IMR-90 (cell line): Measurements from ENCODE around the gene TSGA10IP. TPM values are rescaled to one million over a fixed set of nuclear protein-coding genes. Genes with fewer than 3 reads are reported as not detected.

Experiments
- ATAC-seq: fragments of 200-7000 bp; cut with Tn5 transposase; 2 replicates; pipeline ENCODE4 v1.9.1; 2020; ENCODE audit warnings: low read depth, mild to moderate bottlenecking, moderate library complexity
- BruUV-seq: library from RNA; stranded (reverse); fragments of 400-500 nt; replicated peaks from 2 replicates; lab custom pipeline; 2021; lab: Mats Ljungman, UMichigan
- CTCF ChIA-PET: fragments of 300-600 bp; formaldehyde crosslinking; extraction: SDS; loops from one replicate; lab custom pipeline; 2021; ENCODE audit warnings: antibody characterized with exemption; lab: Yijun Ruan, JAX
- POLR2A ChIA-PET: fragments of 300-600 bp; sonication (Branson Sonifier 250); formaldehyde crosslinking; loops from one replicate; lab custom pipeline; 2022; ENCODE audit warnings: antibody characterized with exemption; ENCODE audit not compliant: unreplicated experiment; lab: Charles Lee
- DNase-seq: peaks from one replicate; pipeline ENCODE4 v3.0.0; 2013
- H2AFZ ChIP-seq: replicated peaks from 2 replicates; pipeline ENCODE3; 2013; ENCODE audit warnings: low read length, mild to moderate bottlenecking; ENCODE audit not compliant: poor library complexity
- H2AK5ac ChIP-seq: 2 replicates; pipeline ENCODE4 v1.6.1; 2013; ENCODE audit warnings: low read depth, low read length, inconsistent platforms
- H2AK9ac ChIP-seq: replicated peaks from 2 replicates; pipeline ENCODE3; 2013; ENCODE audit warnings: mild to moderate bottlenecking, low read depth, low read length, moderate library complexity; ENCODE audit not compliant: poor library complexity
- H2BK120ac ChIP-seq: 2 replicates; pipeline ENCODE4 v1.6.1; 2013; ENCODE audit warnings: low read depth, low read length, inconsistent platforms
- H2BK15ac ChIP-seq: 3 replicates; pipeline ENCODE4 v1.6.1; 2013; ENCODE audit warnings: low read depth, low read length, inconsistent platforms
- H2BK20ac ChIP-seq: 2 replicates; pipeline ENCODE4 v1.6.1; 2013; ENCODE audit warnings: low read depth, mild to moderate bottlenecking, inconsistent platforms, low read length, moderate library complexity
- H2BK5ac ChIP-seq: 2 replicates; pipeline ENCODE4 v1.6.1; 2013; ENCODE audit warnings: mild to moderate bottlenecking, low read depth, low read length, inconsistent platforms; ENCODE audit not compliant: poor library complexity, severe bottlenecking
- H3K14ac ChIP-seq: replicated peaks from 2 replicates; pipeline ENCODE4 v1.6.1; 2013; ENCODE audit warnings: low read depth, low read length, inconsistent platforms
- H3K18ac ChIP-seq: 2 replicates; pipeline ENCODE4 v1.6.1; 2013; ENCODE audit warnings: low read depth, low read length, control low read depth
- H3K23ac ChIP-seq: 2 replicates; pipeline ENCODE4 v1.6.1; 2013; ENCODE audit warnings: low read depth, low read length, inconsistent platforms
- H3K27ac ChIP-seq: 2 replicates; pipeline ENCODE4 v1.5.1; 2013; ENCODE audit warnings: mild to moderate bottlenecking, control low read depth, low read length; ENCODE audit not compliant: insufficient read depth
- H3K27me3 ChIP-seq: 2 replicates; pipeline ENCODE4 v1.6.1; 2013; ENCODE audit warnings: low read length; ENCODE audit not compliant: control insufficient read depth, insufficient read depth
- H3K36me3 ChIP-seq: 2 replicates; pipeline ENCODE4 v1.6.1; 2013; ENCODE audit warnings: low read length, mixed read lengths; ENCODE audit not compliant: control insufficient read depth, insufficient read depth
- H3K4ac ChIP-seq: 2 replicates; pipeline ENCODE4 v1.6.1; 2013; ENCODE audit warnings: low read depth, low read length, inconsistent platforms
- H3K4me1 ChIP-seq: 2 replicates; pipeline ENCODE4 v1.6.1; 2013; ENCODE audit warnings: low read length, mixed read lengths; ENCODE audit not compliant: control insufficient read depth, insufficient read depth
- H3K4me2 ChIP-seq: 2 replicates; pipeline ENCODE4 v1.6.1; 2013; ENCODE audit warnings: low read depth, mild to moderate bottlenecking, control low read depth, low read length, moderate library complexity
- H3K4me3 ChIP-seq: 2 replicates; pipeline ENCODE4 v1.5.1; 2013; ENCODE audit warnings: low read depth, mild to moderate bottlenecking, control low read depth, low read length, moderate library complexity; ENCODE audit not compliant: insufficient read depth
- H3K56ac ChIP-seq: 2 replicates; pipeline ENCODE4 v1.6.1; 2013; ENCODE audit warnings: low read length, inconsistent platforms; ENCODE audit not compliant: insufficient read depth; ENCODE audit errors: extremely low read depth
- H3K79me1 ChIP-seq, 2 experiments: 2 replicates each; pipeline ENCODE4 v1.6.1; 2013; ENCODE audit warnings: low read length in 2 of 2, inconsistent platforms in 1 of 2, low read depth in 1 of 2
- H3K9ac ChIP-seq: 2 replicates; pipeline ENCODE4 v1.6.1; 2013; ENCODE audit warnings: low read depth, low read length, control low read depth
- H3K9me1 ChIP-seq: 2 replicates; pipeline ENCODE4 v1.6.1; 2013; ENCODE audit warnings: low read length, inconsistent platforms; ENCODE audit not compliant: insufficient read depth
- H3K9me3 ChIP-seq: 2 replicates; pipeline ENCODE4 v1.6.1; 2013; ENCODE audit warnings: low read length; ENCODE audit not compliant: control insufficient read depth, insufficient read depth
- H4K20me1 ChIP-seq: 2 replicates; pipeline ENCODE4 v1.6.1; 2013; ENCODE audit warnings: low read length, inconsistent platforms; ENCODE audit not compliant: insufficient read depth
- H4K5ac ChIP-seq: 2 replicates; pipeline ENCODE4 v1.6.1; 2013; ENCODE audit warnings: mild to moderate bottlenecking, low read depth, low read length, control low read depth
- H4K8ac ChIP-seq, 2 experiments: 2 replicates each; pipeline ENCODE4 v1.6.1; 2013; ENCODE audit warnings: low read depth in 2 of 2, low read length in 2 of 2, control low read depth in 1 of 2, inconsistent platforms in 1 of 2
- H4K91ac ChIP-seq: 2 replicates; pipeline ENCODE4 v1.6.1; 2013; ENCODE audit warnings: low read depth, low read length, inconsistent platforms; ENCODE audit not compliant: insufficient read depth
- CEBPB ChIP-seq: IDR thresholded peaks from 2 replicates; pipeline ENCODE4 v1.6.1; 2012; ENCODE audit warnings: low read depth, low read length, improper control_type of control experiment
- CHD1 ChIP-seq: IDR thresholded peaks from 2 replicates; pipeline ENCODE4 v1.6.1; 2012; ENCODE audit warnings: low read depth, low read length, improper control_type of control experiment
- CTCF ChIP-seq: conservative IDR thresholded peaks from 2 replicates; pipeline ENCODE4 v1.5.1; 2012; ENCODE audit warnings: mild to moderate bottlenecking, low read depth, low read length, improper control_type of control experiment
- FOS ChIP-seq: fragments of 150-350 bp; IDR thresholded peaks from 2 replicates; pipeline ENCODE4 v1.6.1; 2016; ENCODE audit warnings: low read depth, low read length
- MXI1 ChIP-seq: IDR thresholded peaks from 2 replicates; pipeline ENCODE4 v1.6.1; 2012; ENCODE audit warnings: low read depth, mild to moderate bottlenecking, low read length, moderate library complexity, borderline replicate concordance
- RFX5 ChIP-seq: IDR thresholded peaks from 2 replicates; pipeline ENCODE4 v1.8.0; 2012; ENCODE audit warnings: low read depth, mild to moderate bottlenecking, low read length, moderate library complexity
- USF2 ChIP-seq: fragments of 150-350 bp; IDR thresholded peaks from 2 replicates; pipeline ENCODE4 v1.6.1; 2017; ENCODE audit warnings: mild to moderate bottlenecking, antibody characterized with exemption, low read length, low read depth
- WGBS, 2 experiments: methylation state at CpG; one replicate each; pipeline versions ENCODE4 v1.1.5 to v1.1.7; 2013; ENCODE audit warnings: missing lambda C conversion rate in 2 of 2; ENCODE audit not compliant: insufficient read length in 1 of 2; ENCODE audit errors: extremely low coverage in 2 of 2; 5-methylcytosine and 5-hydroxymethylcytosine counted together
- dilution Hi-C: fragments of 300-500 bp; cut with HindIII; formaldehyde crosslinking; loops from one replicate; pipeline ENCODE4 v1.14.3; 2018; ENCODE audit warnings: low sequenced_read_pairs; ENCODE audit not compliant: unreplicated experiment
- in situ Hi-C: fragments of 300-500 bp; cut with MboI; formaldehyde crosslinking; loops from 3 replicates; pipeline ENCODE4 v1.14.3; 2019; ENCODE audit warnings: low sequenced_read_pairs, inconsistent platforms, mixed read lengths
- intact Hi-C: fragments of 100-400 bp; cut with micrococcal nuclease; formaldehyde crosslinking; loops from 2 replicates; pipeline ENCODE4 v1.10.0; 2022
- polyA plus RNA-seq, 3 experiments: library from polyadenylated mRNA; depleted of rRNA; stranded (reverse); fragments of >200 nt; gene quantifications; 2 replicates each; pipeline ENCODE4 v1.2.3, GENCODE V29; 2012; ENCODE audit warnings: low replicate concordance in 1 of 3
- total RNA-seq: library from RNA; depleted of rRNA; stranded (reverse); fragments of >200 nt; gene quantifications from 2 replicates; pipeline ENCODE4 v1.2.3, GENCODE V29; 2012

The TSGA10IP gene
- total and polyA plus RNA-seq, 2 of the 4 experiments (the other 2 are of a cell fraction) = 0.21 TPM; not detected in 1

GRCh38 chr11:65954771-65955170 is 9.5 kb downstream of the TSGA10IP start:
- no peaks in the 10 kb centered on the region; the same call in 1 of the 2 replicates for H3K9me1 ChIP-seq
- no peak overlapping the region for H3K4me3 ChIP-seq
- no CpG with 5 or more reads among the region's 8 CpGs for WGBS, 2 experiments
- no peak overlapping the region for H3K27ac ChIP-seq
- no peak overlapping the region for H2AK9ac ChIP-seq
- no peak overlapping the region for H3K9ac ChIP-seq
- dilution Hi-C loops (no loop called here), intact Hi-C loops (no loop called here), in situ Hi-C loops (no loop called here)
- H3K23ac ChIP-seq = no peak overlapping the region
- no peak for TF ChIP-seq USF2
- no peak for TF ChIP-seq CHD1
- TF ChIP-seq RFX5 = no peak
- no peak for TF ChIP-seq FOS
- TF ChIP-seq MXI1 = no peak
- no peak for TF ChIP-seq CTCF
- no peak for TF ChIP-seq CEBPB
- H4K8ac ChIP-seq = no peak overlapping the region
- H2BK15ac ChIP-seq = no peak overlapping the region
- no peak overlapping the region for H2BK20ac ChIP-seq
- H2BK5ac ChIP-seq = no peak overlapping the region
- no peak overlapping the region for H3K56ac ChIP-seq
- no peak overlapping the region for H4K91ac ChIP-seq
- no peak overlapping the region for H2BK120ac ChIP-seq
- no peak overlapping the region for H2AK5ac ChIP-seq
- no peak overlapping the region for H4K5ac ChIP-seq
- no peaks in the 10 kb centered on the region for H4K20me1 ChIP-seq
- ATAC-seq = no peak
- no peak for DNase-seq
- POLR2A ChIA-PET = no interaction called here
- H3K4me1 ChIP-seq = no peaks in the 10 kb centered on the region
- no peaks in the 10 kb centered on the region for H3K79me1 ChIP-seq
- no peak overlapping the region for H3K14ac ChIP-seq
- H3K18ac ChIP-seq = no peak overlapping the region
- no peak overlapping the region for H3K4me2 ChIP-seq
- CTCF ChIA-PET = interaction anchor here (0.7 kb wide), 1 partner anchor 70 kb away, joined by 4 read pairs; no protein-coding TSS in a partner anchor
- H2AFZ ChIP-seq = no peak overlapping the region
- H3K27me3 ChIP-seq = no peaks in the 10 kb centered on the region
- no peak overlapping the region for H3K4ac ChIP-seq
- BruUV-seq = no TSS peak
- no peaks in the 10 kb centered on the region for H3K36me3 ChIP-seq
- H3K9me3 ChIP-seq = no peaks in the 10 kb centered on the region
